Head of caudate nucleus (tissue), 42 donors: ENCODE results near the gene YEATS4.
A peak's percentile ranks its signal among the peaks of the same experiment; 100 is the strongest.

Experiments
- DNase-seq, 42 donors: peaks; one replicate each; pipeline versions ENCODE4 v3.0.0 to v3.0.0-alpha.2; 2020 to 2021; ENCODE audit warnings: mixed read lengths in 7 of 42
- intact Hi-C: fragments of 100-400 bp; cut with DNase I; formaldehyde crosslinking; loops from one replicate; pipeline ENCODE4 v1.15.0; 2022

Gene YEATS4

DNA sequence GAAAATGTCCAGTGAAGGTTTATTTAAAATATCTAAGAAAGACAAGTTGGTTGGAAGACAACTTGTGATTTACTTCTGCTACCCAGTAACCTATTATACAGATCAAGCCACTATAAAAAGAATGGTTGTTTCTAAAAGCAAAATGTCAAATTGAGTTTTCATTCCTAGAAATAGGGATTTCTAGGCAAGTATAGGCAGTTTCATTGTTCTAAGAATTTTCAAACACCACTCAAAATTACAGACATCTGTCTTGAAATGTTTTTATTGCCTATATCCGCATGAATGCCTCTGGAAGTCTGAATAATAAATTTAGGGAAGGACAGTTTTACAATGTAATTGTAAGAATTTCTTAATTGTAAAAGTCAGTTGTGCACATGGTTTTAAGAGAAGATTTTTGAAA lies 8.6 kb downstream of the YEATS4 start:
- no peak for DNase-seq
- intact Hi-C loops, result loop anchor here (10.0 kb wide), 1 partner anchor 207 kb away; no protein-coding TSS in a partner anchor

GRCh38 chr12:69383074-69383473 lies 23.5 kb downstream of the YEATS4 start:
- intact Hi-C loops, result no loop called here
- DNase-seq, result no peak

GRCh38 chr12:69385038-69385437 lies 25.5 kb downstream of the YEATS4 start:
- intact Hi-C loops, result no loop called here
- DNase-seq, result no peak

DNA sequence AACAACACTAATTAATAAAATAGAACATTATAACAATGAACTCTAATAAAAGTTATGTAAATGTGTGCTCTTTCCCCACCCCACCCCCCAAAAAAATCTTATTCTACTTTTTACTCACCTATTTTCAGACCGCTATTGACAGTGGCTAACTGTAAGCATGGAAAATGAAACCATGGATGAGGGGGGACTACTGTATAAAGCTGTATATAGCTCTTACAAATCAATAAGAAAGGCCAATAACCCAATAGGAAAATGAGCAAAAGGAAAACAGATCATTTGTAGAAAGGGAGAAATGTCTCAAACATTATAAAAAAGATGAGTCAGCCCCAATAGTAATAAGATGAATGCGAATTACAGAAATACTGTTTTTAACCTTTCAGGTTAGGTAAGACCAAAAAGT lies 27.4 kb downstream of the YEATS4 start:
- DNase-seq, result no peak
- intact Hi-C loops, result no loop called here

- DNase-seq, result no peak
Measured at GRCh38 chr12:69388371-69388770, 28.8 kb downstream of the YEATS4 start.

GRCh38 chr12:69389831-69390230 lies 30.3 kb downstream of the YEATS4 start:
- intact Hi-C loops, result no loop called here
- DNase-seq, result no peak

More at GRCh38 chr12:69388371-69388770, 28.8 kb downstream of the YEATS4 start:
- intact Hi-C loops, result no loop called here

DNA sequence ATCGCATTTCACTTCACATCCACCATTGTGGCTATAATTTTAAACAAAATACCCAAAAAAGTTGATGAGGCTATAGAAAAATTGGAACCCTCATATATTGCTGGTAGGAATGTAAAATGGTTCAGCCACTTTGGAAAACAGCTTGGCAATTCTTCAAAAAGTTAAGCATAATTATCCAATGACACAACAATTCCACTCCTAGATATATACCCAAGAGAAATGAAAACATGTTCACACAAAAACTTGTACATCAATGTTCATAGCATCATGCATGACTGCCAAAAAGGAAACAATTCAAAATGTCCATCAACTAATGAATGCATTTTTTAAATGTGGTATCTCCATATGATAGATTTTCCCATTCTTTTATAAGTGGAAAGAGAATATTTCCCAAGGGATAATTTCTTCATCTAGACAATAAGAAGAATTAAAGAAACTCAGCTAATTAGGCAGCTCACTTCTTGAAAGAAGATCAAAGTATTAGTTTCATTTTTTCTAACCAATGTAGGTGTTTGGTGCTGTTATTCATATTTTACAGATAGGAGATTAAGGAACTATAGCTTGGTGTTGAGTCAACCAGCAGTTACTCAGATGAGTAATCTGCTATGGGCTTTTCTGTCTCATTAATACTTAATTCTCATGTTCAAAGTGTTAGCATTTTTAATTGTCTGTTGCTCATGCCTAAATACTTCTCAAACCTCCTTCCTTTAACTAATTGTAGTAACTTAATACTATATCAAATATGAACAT lies 32.8 kb downstream of the YEATS4 start:
- intact Hi-C loops, result no loop called here
- no peak for DNase-seq

DNA sequence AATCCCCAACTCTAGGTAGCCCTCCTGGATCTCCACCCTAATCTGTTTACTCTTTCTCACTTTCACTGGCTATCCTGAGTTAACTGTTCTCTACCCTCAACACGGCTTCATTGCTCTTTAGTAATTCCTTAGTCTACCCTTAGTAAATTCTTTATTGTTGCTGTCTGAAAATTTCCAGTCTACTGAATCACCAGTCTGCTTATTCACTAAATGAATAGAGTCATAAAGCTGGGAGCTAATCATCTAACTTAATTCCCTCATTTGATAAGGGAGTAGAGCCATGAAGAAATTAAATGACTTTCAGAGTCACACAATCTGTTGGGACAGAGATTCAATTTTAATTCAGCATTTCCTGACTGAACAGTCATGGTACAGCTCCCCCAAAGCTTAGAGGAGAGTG lies 36.5 kb downstream of the YEATS4 start:
- no peak for DNase-seq
- intact Hi-C loops, result no loop called here

GRCh38 chr12:69396963-69397362 lies 37.4 kb downstream of the YEATS4 start:
- no peak for DNase-seq
- intact Hi-C loops, result no loop called here

DNA sequence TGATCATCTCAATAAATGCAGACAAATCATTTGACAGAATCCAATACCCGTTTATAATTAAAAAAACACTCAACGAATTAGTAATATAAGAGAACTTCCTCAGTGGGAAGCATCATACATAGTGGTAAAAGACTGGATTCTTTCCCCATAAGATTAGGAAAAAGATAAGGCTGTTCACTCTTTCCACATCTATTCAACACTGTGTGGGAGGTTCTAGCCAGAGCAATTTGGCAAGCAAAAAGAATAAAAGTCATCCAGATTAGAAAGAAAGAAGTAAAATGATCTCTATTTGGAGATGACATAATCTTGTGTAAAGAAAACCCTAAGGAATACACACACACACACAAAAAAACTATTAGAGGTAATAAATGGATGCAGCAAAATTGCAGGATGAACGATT lies 38.4 kb downstream of the YEATS4 start:
- intact Hi-C loops, result no loop called here
- no peak for DNase-seq

DNA sequence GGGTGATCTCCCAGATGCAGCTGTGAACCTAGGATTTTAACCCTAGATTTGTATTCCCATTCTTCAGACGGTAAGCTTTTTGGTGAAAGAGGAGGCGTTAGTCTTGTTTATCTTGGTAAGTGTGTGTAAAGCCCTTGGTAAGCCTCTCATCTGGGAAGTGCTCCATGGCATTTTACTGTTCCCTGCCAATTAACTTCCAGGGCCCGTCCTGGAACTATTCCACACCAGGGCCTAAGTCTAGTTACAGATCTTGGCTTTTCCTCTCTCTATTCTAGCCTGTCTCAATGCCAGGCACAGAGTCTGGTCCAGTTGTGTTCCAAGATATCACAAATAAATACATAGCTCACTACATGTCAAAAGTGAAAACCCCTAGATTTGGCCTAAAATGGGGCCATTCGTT lies 42.4 kb downstream of the YEATS4 start:
- no peak for DNase-seq
- intact Hi-C loops, result no loop called here

- no peak for DNase-seq
- intact Hi-C loops, result no loop called here
Measured at GRCh38 chr12:69404851-69405565, 45.5 kb downstream of the YEATS4 start.

- intact Hi-C loops, result no loop called here
- DNase-seq, result no peak
Measured at GRCh38 chr12:69405566-69405865, 46.0 kb downstream of the YEATS4 start.

DNA sequence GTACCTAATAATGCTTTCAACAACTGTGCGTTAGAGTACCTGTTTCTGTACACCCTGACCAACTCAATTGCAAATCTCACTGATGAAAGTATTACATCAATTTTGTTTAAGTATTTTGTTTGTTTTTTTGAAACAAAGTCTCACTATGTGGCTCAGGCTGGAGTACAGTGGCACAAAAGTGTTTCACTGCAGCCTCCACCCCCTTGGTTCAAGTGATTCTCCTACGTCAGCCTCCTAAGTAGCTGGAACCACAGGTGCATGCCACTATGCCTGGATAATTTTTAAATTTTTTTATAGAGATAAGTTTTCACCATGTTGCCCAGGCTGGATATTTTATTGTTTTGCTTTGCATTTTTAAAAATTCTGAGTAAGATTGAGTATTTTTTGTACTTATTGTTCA lies 46.7 kb downstream of the YEATS4 start:
- DNase-seq, result no peak
- intact Hi-C loops, result no loop called here

DNA sequence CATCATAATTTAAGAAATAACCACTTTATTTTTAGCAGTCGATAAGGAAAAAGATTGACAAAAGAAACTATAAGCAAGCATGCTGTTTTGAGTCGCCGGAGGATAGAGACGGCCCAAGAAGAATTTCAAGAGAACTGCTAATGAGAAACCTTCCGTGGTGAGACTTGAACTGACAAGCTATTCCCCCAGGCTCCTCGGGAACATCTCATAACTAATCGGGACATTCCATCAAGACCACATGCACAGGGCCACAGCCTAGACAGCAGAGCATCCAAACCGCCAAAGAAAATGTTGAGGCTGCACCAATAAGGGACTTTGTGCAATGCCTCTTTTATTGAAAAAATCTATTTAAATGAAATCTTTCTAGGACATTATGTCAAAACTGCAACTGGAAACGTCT lies 51.0 kb downstream of the YEATS4 start:
- DNase-seq, result no peak
- intact Hi-C loops, result no loop called here

- intact Hi-C loops, result no loop called here
- no peak for DNase-seq
Measured at GRCh38 chr12:69412655-69413054, 53.1 kb downstream of the YEATS4 start.

DNA sequence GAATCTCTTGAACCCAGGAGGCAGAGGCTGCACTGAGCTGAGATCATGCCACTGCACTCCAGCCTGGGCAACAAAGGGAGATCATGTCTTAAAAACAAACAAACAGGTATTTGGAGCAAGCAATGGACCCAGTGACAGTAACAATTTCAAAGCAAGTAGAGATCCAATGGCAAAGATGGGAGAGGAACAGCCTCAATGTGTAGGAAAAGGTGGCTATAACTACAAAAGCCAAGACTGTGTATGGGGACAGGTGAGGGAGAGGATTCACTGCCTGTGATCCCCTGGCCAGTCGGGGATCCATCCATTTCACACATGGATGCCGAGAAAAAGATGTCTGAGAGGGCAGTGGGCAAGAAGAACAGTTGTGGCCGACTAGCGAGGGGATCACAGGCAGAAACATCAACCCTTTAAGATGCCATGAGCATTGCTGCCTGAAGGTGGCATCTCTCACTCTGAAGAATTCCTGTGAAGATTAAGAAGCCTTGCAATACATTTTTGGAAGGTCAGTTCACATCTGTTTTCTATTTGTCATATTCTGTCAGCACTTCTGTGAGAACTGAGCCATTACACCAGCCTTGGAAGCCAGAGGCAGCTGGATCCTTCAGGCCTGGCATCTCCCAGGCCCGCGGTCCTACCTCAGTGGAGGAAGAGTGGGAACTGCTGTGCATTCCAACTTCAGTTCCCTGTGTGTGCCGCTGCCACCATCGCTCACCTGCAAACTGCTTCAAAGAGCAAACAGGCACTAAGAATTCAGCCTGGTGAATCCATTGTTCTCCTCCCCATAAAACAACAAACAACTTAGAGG lies 56.1 kb downstream of the YEATS4 start:
- intact Hi-C loops, result no loop called here
- peak in 40 of 42 donors; percentile 10 to 83 (median 64) for DNase-seq

GRCh38 chr12:69417231-69417630 lies 57.7 kb downstream of the YEATS4 start:
- intact Hi-C loops, result no loop called here
- DNase-seq, result no peak

DNA sequence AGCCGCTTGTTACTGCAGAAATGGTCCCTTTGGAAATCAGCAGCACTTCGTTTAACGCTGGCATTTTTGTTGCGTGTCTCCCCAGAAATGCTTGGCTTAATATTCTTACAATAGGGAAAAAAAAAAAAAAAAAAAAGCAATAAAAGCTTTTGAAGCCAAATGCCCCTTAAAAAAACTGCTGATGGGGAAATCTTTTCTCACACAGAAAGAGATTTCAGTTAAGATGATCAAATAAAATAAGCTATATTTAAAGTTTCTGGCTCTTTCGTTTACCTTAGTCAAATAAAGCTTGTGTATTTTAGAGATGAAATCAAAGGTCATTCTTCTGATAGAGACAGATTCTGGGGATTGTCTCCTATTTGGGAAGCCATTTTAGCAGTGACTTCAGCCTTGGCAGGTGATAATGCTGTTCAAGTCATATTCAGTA lies 58.2 kb downstream of the YEATS4 start:
- no peak for DNase-seq
- intact Hi-C loops, result no loop called here

- DNase-seq, result no peak
- intact Hi-C loops, result no loop called here
Measured at GRCh38 chr12:69419701-69420100, 60.2 kb downstream of the YEATS4 start.
